Suprapubic skin (tissue), 4 donors: ENCODE measurements around the gene CLCN2.

Source experiments
- CTCF ChIP-seq, 2 donors: fragments of 200-600 bp in 1 of 2; fragments of 450-650 bp in 1 of 2; sonication (generic) in 1 of 2; IDR thresholded peaks; one replicate each; pipeline ENCODE4 v1.5.1; 2016 to 2019; ENCODE audit warnings: antibody characterized with exemption in 2 of 2, mild to moderate bottlenecking in 1 of 2, moderate library complexity in 1 of 2
- EP300 ChIP-seq: sonication (generic); formaldehyde crosslinking; IDR thresholded peaks from one replicate; pipeline ENCODE4 v1.6.1; 2017; ENCODE audit warnings: antibody characterized with exemption
- POLR2A ChIP-seq, 2 donors: fragments of 450-650 bp; IDR thresholded peaks; one replicate each; pipeline ENCODE4 v1.6.1; 2017; ENCODE audit warnings: antibody characterized with exemption in 2 of 2, mild to moderate bottlenecking in 2 of 2, moderate library complexity in 2 of 2
- POLR2AphosphoS5 ChIP-seq, 3 donors: sonication (generic); formaldehyde crosslinking; IDR thresholded peaks; one replicate each; pipeline ENCODE4 v1.6.1; 2017; ENCODE audit warnings: antibody characterized with exemption in 3 of 3

- no peak for TF ChIP-seq POLR2A (IDR thresholded peaks at IDR 0.05)
- no peak for TF ChIP-seq CTCF (IDR thresholded peaks at IDR 0.05)
- no peak for TF ChIP-seq EP300
- TF ChIP-seq POLR2AphosphoS5 (IDR thresholded peaks at IDR 0.05), result no peak
These were observed 41.3 kb downstream of the CLCN2 start for GRCh38 chr3:184320104-184320445.
